ENCODE data around the gene MMP7. TPM values are rescaled to one million over a fixed set of nuclear protein-coding genes. Genes with fewer than 3 reads are reported as not detected.

The MMP7 gene
- total and polyA plus RNA-seq, 2 donors (not counting 3 experiments of a cell fraction or from before 2014, with no cell fraction given): 0.65 TPM; not detected in 1

- Histone ChIP-seq H3K9ac (replicated peaks; ENCODE audit: extremely low read depth, insufficient read depth, low read length) (no peak overlapping the region), H2AFZ (ENCODE audit: low read depth, low read length) (no peak overlapping the region), H3K4me1 (ENCODE audit: control insufficient read depth, extremely low read depth, insufficient read depth, low read length) (no peaks in the 10 kb centered on the region), H3K4me3 (replicated peaks in 1 of 3; ENCODE audit: insufficient read depth in 1 of 3, low read depth in 1 of 3, low read length in 3 of 3) (no peak overlapping the region), H4K20me1 (replicated peaks; ENCODE audit: control insufficient read depth, extremely low read depth, insufficient read depth, low read length) (no peaks in the 10 kb centered on the region), H3K36me3 (ENCODE audit: control insufficient read depth in 2 of 2, extremely low read depth in 1 of 2, insufficient read depth in 2 of 2, low read length in 2 of 2) (no peaks in the 10 kb centered on the region), H3K79me2 (ENCODE audit: control insufficient read depth, insufficient read depth, low read length) (no peaks in the 10 kb centered on the region), H3K27me3 (ENCODE audit: control insufficient read depth in 2 of 2, insufficient read depth in 2 of 2, low read length in 2 of 2) (peaks cover 6 to 7% of the 10 kb centered on the region in 2 experiments), H3K27ac (ENCODE audit: insufficient read depth, low read depth, low read length) (no peak overlapping the region), H3K9me3 (replicated peaks; ENCODE audit: control insufficient read depth, insufficient read depth, low read length) (no peaks in the 10 kb centered on the region), H3K9me1 (replicated peaks; ENCODE audit: control insufficient read depth, extremely low read depth, insufficient read depth, low read length) (no peaks in the 10 kb centered on the region), H3K4me2 (ENCODE audit: insufficient read depth, low read length) (no peak overlapping the region)
- FAIRE-seq (no peak), DNase-seq (ENCODE audit: low read depth, low spot score) (no peak)
- ChIA-PET CTCF (interaction anchor here (0.9 to 1.5 kb wide), 3 partner anchors 9 to 127 kb away, joined by 3 read pairs; partner anchors contain the start of gene MMP7), POLR2A (no interaction called here)
- no peak for TF ChIP-seq CTCF (IDR thresholded peaks at IDR 0.05; ENCODE audit: extremely low read depth in 1 of 2, insufficient read depth in 1 of 2, low read depth in 1 of 2, low read length in 2 of 2)
- no TSS peak for BruUV-seq (replicated peaks)
- intact Hi-C loops (cut with micrococcal nuclease) (no loop called here), dilution Hi-C loops (cut with MboI; ENCODE audit: extremely low pct_ligation_motif_present, low sequenced_read_pairs) (no loop called here)
These were observed 9.0 kb upstream of the MMP7 start for GRCh38 chr11:102539567-102539966.

- dilution Hi-C loops (cut with MboI; ENCODE audit: extremely low pct_ligation_motif_present, low sequenced_read_pairs): no loop called here
- FAIRE-seq (no peak), DNase-seq (ENCODE audit: low read depth, low spot score) (no peak)
These were observed 8.4 kb upstream of the MMP7 start for GRCh38 chr11:102538932-102539331.

More at GRCh38 chr11:102538932-102539331, 8.4 kb upstream of the MMP7 start:
- H4K20me1 ChIP-seq (replicated peaks; ENCODE audit: control insufficient read depth, extremely low read depth, insufficient read depth, low read length): no peaks in the 10 kb centered on the region
- H3K9me1 ChIP-seq (replicated peaks; ENCODE audit: control insufficient read depth, extremely low read depth, insufficient read depth, low read length): no peaks in the 10 kb centered on the region
- H3K36me3 ChIP-seq (ENCODE audit: control insufficient read depth in 2 of 2, extremely low read depth in 1 of 2, insufficient read depth in 2 of 2, low read length in 2 of 2): no peaks in the 10 kb centered on the region
- POLR2A ChIA-PET: no interaction called here
- no peak overlapping the region for H2AFZ ChIP-seq (ENCODE audit: low read depth, low read length)
- TF ChIP-seq JUN (IDR thresholded peaks at IDR 0.05; ENCODE audit: borderline replicate concordance, insufficient read depth, insufficient read length, low read depth) (no peak), POLR2AphosphoS5 (IDR thresholded peaks at IDR 0.05; ENCODE audit: insufficient read depth, low read depth, low read length) (no peak), MAX (IDR thresholded peaks at IDR 0.05; ENCODE audit: insufficient read depth, insufficient read length) (no peak), MYC (IDR thresholded peaks at IDR 0.05; ENCODE audit: low read depth, low read length) (no peak), GATA2 (IDR thresholded peaks at IDR 0.05; ENCODE audit: insufficient read depth, insufficient read length, low read depth, low read length) (no peak), EZH2 (IDR thresholded peaks at IDR 0.05; ENCODE audit: borderline replicate concordance, low read depth, low read length, severe bottlenecking) (no peak), CTCF (IDR thresholded peaks at IDR 0.05; ENCODE audit: extremely low read depth in 1 of 2, insufficient read depth in 1 of 2, low read depth in 1 of 2, low read length in 2 of 2) (no peak), FOS (IDR thresholded peaks at IDR 0.05; ENCODE audit: borderline replicate concordance, insufficient read depth, low read length) (no peak), POLR2A (IDR thresholded peaks at IDR 0.05; ENCODE audit: low read depth, low read length) (no peak)
- no peaks in the 10 kb centered on the region for H3K9me3 ChIP-seq (replicated peaks; ENCODE audit: control insufficient read depth, insufficient read depth, low read length)
- intact Hi-C loops (cut with micrococcal nuclease): no loop called here
- CTCF ChIA-PET: interaction anchor here (0.9 kb wide), 1 partner anchor 128 kb away, joined by 3 read pairs; no protein-coding TSS in a partner anchor
- no peak overlapping the region for H3K4me2 ChIP-seq (ENCODE audit: insufficient read depth, low read length)
- H3K9ac ChIP-seq (replicated peaks; ENCODE audit: extremely low read depth, insufficient read depth, low read length): no peak overlapping the region
- no TSS peak for BruUV-seq (replicated peaks)
- H3K4me3 ChIP-seq (replicated peaks in 1 of 3; ENCODE audit: insufficient read depth in 1 of 3, low read depth in 1 of 3, low read length in 3 of 3): no peak overlapping the region
- no peaks in the 10 kb centered on the region for H3K4me1 ChIP-seq (ENCODE audit: control insufficient read depth, extremely low read depth, insufficient read depth, low read length)
- H3K27me3 ChIP-seq (ENCODE audit: control insufficient read depth in 2 of 2, insufficient read depth in 2 of 2, low read length in 2 of 2): peaks cover 6 to 7% of the 10 kb centered on the region in 2 experiments
- no peaks in the 10 kb centered on the region for H3K79me2 ChIP-seq (ENCODE audit: control insufficient read depth, insufficient read depth, low read length)
- H3K27ac ChIP-seq (ENCODE audit: insufficient read depth, low read depth, low read length): no peak overlapping the region
